Measurements from ENCODE around the gene CCDC50.

The CCDC50 gene

GRCh38 chr3:191342411-191342810 lies 13.2 kb downstream of the CCDC50 start:
- H3K9me3 ChIP-seq (ENCODE audit: insufficient read depth, low read length): no peaks in the 10 kb centered on the region
- no peak overlapping the region for H3K4me3 ChIP-seq (ENCODE audit: insufficient read depth, low read length, poor library complexity, severe bottlenecking)
- H3K27me3 ChIP-seq (ENCODE audit: low read length): no peaks in the 10 kb centered on the region

GRCh38 chr3:191343115-191343514 lies 13.9 kb downstream of the CCDC50 start:
- no peaks in the 10 kb centered on the region for H3K9me2 ChIP-seq (replicated peaks; ENCODE audit: insufficient read depth, low read length)
- no peak overlapping the region for H3K4me2 ChIP-seq (ENCODE audit: low read depth, low read length, poor library complexity, severe bottlenecking)
- H4K20me1 ChIP-seq (ENCODE audit: low read depth, low read length): no peaks in the 10 kb centered on the region
- H3K27me3 ChIP-seq (ENCODE audit: low read length): no peaks in the 10 kb centered on the region
- H3K4me3 ChIP-seq (ENCODE audit: insufficient read depth, low read length, poor library complexity, severe bottlenecking): no peak overlapping the region
- no peak overlapping the region for H3K27ac ChIP-seq (ENCODE audit: low read depth, low read length)
- TF ChIP-seq EZH2phosphoT487 (conservative IDR thresholded peaks at IDR 0.05; ENCODE audit: low read length) (no peak), CTCF (IDR thresholded peaks at IDR 0.05; ENCODE audit: insufficient read depth, low read length, poor library complexity, severe bottlenecking) (no peak)
- H3F3A ChIP-seq (ENCODE audit: insufficient read depth): no peaks in the 10 kb centered on the region
- no peak overlapping the region for H3K9ac ChIP-seq (ENCODE audit: low read length)
- H3K79me2 ChIP-seq (ENCODE audit: insufficient read depth, low read length): no peaks in the 10 kb centered on the region
- no peak overlapping the region for H2AFZ ChIP-seq (ENCODE audit: low read depth, low read length, severe bottlenecking)
- no peaks in the 10 kb centered on the region for H3K36me3 ChIP-seq (ENCODE audit: low read length)
- H3K9me3 ChIP-seq (ENCODE audit: insufficient read depth, low read length): no peaks in the 10 kb centered on the region

More at GRCh38 chr3:191342411-191342810, 13.2 kb downstream of the CCDC50 start:
- Histone ChIP-seq H4K20me1 (ENCODE audit: low read depth, low read length) (no peaks in the 10 kb centered on the region), H3K4me2 (ENCODE audit: low read depth, low read length, poor library complexity, severe bottlenecking) (no peak overlapping the region), H3K9ac (ENCODE audit: low read length) (no peak overlapping the region), H3K79me2 (ENCODE audit: insufficient read depth, low read length) (no peaks in the 10 kb centered on the region), H3F3A (ENCODE audit: insufficient read depth) (no peaks in the 10 kb centered on the region), H2AFZ (ENCODE audit: low read depth, low read length, severe bottlenecking) (no peak overlapping the region), H3K36me3 (ENCODE audit: low read length) (no peaks in the 10 kb centered on the region), H3K27ac (ENCODE audit: low read depth, low read length) (no peak overlapping the region), H3K9me2 (replicated peaks; ENCODE audit: insufficient read depth, low read length) (no peaks in the 10 kb centered on the region)
- TF ChIP-seq EZH2phosphoT487 (conservative IDR thresholded peaks at IDR 0.05; ENCODE audit: low read length) (no peak), CTCF (IDR thresholded peaks at IDR 0.05; ENCODE audit: insufficient read depth, low read length, poor library complexity, severe bottlenecking) (no peak)

DNA sequence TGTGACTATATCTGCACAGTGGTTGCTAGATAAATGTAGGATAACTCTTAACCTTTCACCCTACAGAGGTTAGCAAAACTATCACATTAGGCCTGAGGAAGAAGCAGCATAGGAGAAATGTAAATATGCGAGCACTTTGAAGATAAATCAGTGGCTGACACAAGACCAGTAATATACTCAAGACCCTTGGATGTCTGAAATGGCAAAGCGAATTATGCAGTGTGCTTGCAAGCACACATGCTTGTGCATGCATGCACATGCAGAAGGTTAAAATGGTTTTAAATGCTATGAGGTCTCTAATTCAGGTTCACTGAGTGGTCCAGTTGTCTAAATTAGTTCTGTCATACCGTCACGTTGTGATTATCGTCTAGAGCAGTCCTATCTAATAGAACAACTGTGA lies 14.7 kb downstream of the CCDC50 start:
- Histone ChIP-seq H3K9me2 (replicated peaks; ENCODE audit: insufficient read depth, low read length) (no peaks in the 10 kb centered on the region), H4K20me1 (ENCODE audit: low read depth, low read length) (no peaks in the 10 kb centered on the region), H3K9me3 (ENCODE audit: insufficient read depth, low read length) (no peaks in the 10 kb centered on the region), H2AFZ (ENCODE audit: low read depth, low read length, severe bottlenecking) (no peak overlapping the region), H3F3A (ENCODE audit: insufficient read depth) (no peaks in the 10 kb centered on the region), H3K27me3 (ENCODE audit: low read length) (no peaks in the 10 kb centered on the region), H3K4me2 (ENCODE audit: low read depth, low read length, poor library complexity, severe bottlenecking) (no peak overlapping the region), H3K36me3 (ENCODE audit: low read length) (no peaks in the 10 kb centered on the region), H3K27ac (ENCODE audit: low read depth, low read length) (no peak overlapping the region), H3K79me2 (ENCODE audit: insufficient read depth, low read length) (no peaks in the 10 kb centered on the region), H3K9ac (ENCODE audit: low read length) (no peak overlapping the region), H3K4me3 (ENCODE audit: insufficient read depth, low read length, poor library complexity, severe bottlenecking) (no peak overlapping the region)
- TF ChIP-seq EZH2phosphoT487 (conservative IDR thresholded peaks at IDR 0.05; ENCODE audit: low read length): no peak
- no peak for TF ChIP-seq CTCF (IDR thresholded peaks at IDR 0.05; ENCODE audit: insufficient read depth, low read length, poor library complexity, severe bottlenecking)

Data from SU-DHL-6 (cell line).